H9 (cell line): ENCODE measurements around the gene PCDHGA11. TPM values are rescaled to one million over a fixed set of nuclear protein-coding genes. Genes with fewer than 3 reads are reported as not detected.

Source experiments
- DNase-seq: peaks from one replicate; pipeline ENCODE4 v3.0.0-alpha.2; 2017
- H2AFZ ChIP-seq: one replicate; pipeline ENCODE4 v1.6.1; 2013; ENCODE audit warnings: mild to moderate bottlenecking, low read length, control low read depth, moderate library complexity
- H2AK5ac ChIP-seq: 2 replicates; pipeline ENCODE4 v1.6.1; 2013; ENCODE audit warnings: low read length, control low read depth, mixed read lengths; ENCODE audit not compliant: insufficient read length
- H2BK120ac ChIP-seq: one replicate; pipeline ENCODE4 v1.6.1; 2013; ENCODE audit warnings: low read depth, mild to moderate bottlenecking, low read length, control low read depth, inconsistent platforms; ENCODE audit not compliant: poor library complexity, severe bottlenecking
- H2BK12ac ChIP-seq: 2 replicates; pipeline ENCODE4 v1.6.1; 2013; ENCODE audit warnings: low read length, control low read depth, mixed read lengths, low read depth; ENCODE audit not compliant: insufficient read length
- H2BK15ac ChIP-seq: 2 replicates; pipeline ENCODE4 v1.6.1; 2013; ENCODE audit warnings: low read depth, low read length, control low read depth
- H2BK20ac ChIP-seq: one replicate; pipeline ENCODE4 v1.6.1; 2013; ENCODE audit warnings: low read depth, mild to moderate bottlenecking, low read length, control low read depth, inconsistent platforms; ENCODE audit not compliant: poor library complexity, severe bottlenecking
- H2BK5ac ChIP-seq: 2 replicates; pipeline ENCODE4 v1.6.1; 2013; ENCODE audit warnings: low read length, control low read depth, mixed read lengths; ENCODE audit not compliant: insufficient read length
- H3K14ac ChIP-seq: 2 replicates; pipeline ENCODE4 v1.6.1; 2013; ENCODE audit warnings: low read length, control low read depth; ENCODE audit not compliant: insufficient read depth
- H3K18ac ChIP-seq: 2 replicates; pipeline ENCODE4 v1.6.1; 2013; ENCODE audit warnings: low read depth, mild to moderate bottlenecking, mixed read lengths, low read length, control low read depth; ENCODE audit not compliant: insufficient read length
- H3K23ac ChIP-seq: 2 replicates; pipeline ENCODE4 v1.6.1; 2013; ENCODE audit warnings: low read length, control low read depth, mixed read lengths, low read depth; ENCODE audit not compliant: insufficient read length
- H3K23me2 ChIP-seq: 2 replicates; pipeline ENCODE4 v1.6.1; 2013; ENCODE audit warnings: low read depth, mild to moderate bottlenecking, mixed read lengths, low read length, control low read depth; ENCODE audit not compliant: insufficient read length, poor library complexity, severe bottlenecking
- H3K27ac ChIP-seq: 2 replicates; pipeline ENCODE4 v1.5.1; 2013; ENCODE audit warnings: low read length, control low read depth, mixed read lengths, low read depth; ENCODE audit not compliant: insufficient read length
- H3K27me3 ChIP-seq: 2 replicates; pipeline ENCODE4 v1.6.1; 2013; ENCODE audit warnings: low read length, control low read depth, inconsistent platforms; ENCODE audit not compliant: insufficient read depth
- H3K4ac ChIP-seq: 2 replicates; pipeline ENCODE4 v1.6.1; 2013; ENCODE audit warnings: low read depth, mild to moderate bottlenecking, control low read depth, inconsistent platforms, low read length, moderate library complexity
- H3K4me1 ChIP-seq: 2 replicates; pipeline ENCODE4 v1.6.1; 2013; ENCODE audit warnings: low read length, control low read depth, inconsistent platforms; ENCODE audit not compliant: insufficient read depth
- H3K4me2 ChIP-seq: 2 replicates; pipeline ENCODE4 v1.6.1; 2013; ENCODE audit warnings: low read length, control low read depth, mixed read lengths; ENCODE audit not compliant: insufficient read length, insufficient read depth
- H3K56ac ChIP-seq: 2 replicates; pipeline ENCODE4 v1.6.1; 2013; ENCODE audit warnings: low read depth, mild to moderate bottlenecking, mixed read lengths, low read length, control low read depth; ENCODE audit not compliant: insufficient read length
- H3K79me1 ChIP-seq: 2 replicates; pipeline ENCODE4 v1.6.1; 2013; ENCODE audit warnings: low read depth, mild to moderate bottlenecking, moderate library complexity, low read length, control low read depth, inconsistent platforms; ENCODE audit not compliant: insufficient read depth, poor library complexity, severe bottlenecking
- H3K79me2 ChIP-seq: 2 replicates; pipeline ENCODE4 v1.6.1; 2013; ENCODE audit warnings: low read length, control low read depth, inconsistent platforms; ENCODE audit not compliant: insufficient read depth
- H3K9ac ChIP-seq: 2 replicates; pipeline ENCODE4 v1.6.1; 2013; ENCODE audit warnings: low read length, control low read depth, mixed read lengths; ENCODE audit not compliant: insufficient read length; ENCODE audit errors: extremely low read depth
- H3K9me3 ChIP-seq: one replicate; pipeline ENCODE4 v1.6.1; 2013; ENCODE audit warnings: low read depth, low read length, inconsistent platforms; ENCODE audit not compliant: control insufficient read depth
- H3T11ph ChIP-seq: one replicate; pipeline ENCODE4 v1.6.1; 2013; ENCODE audit warnings: mild to moderate bottlenecking, low read length, control low read depth, inconsistent platforms
- H4K20me1 ChIP-seq: one replicate; pipeline ENCODE4 v1.6.1; 2013; ENCODE audit not compliant: control insufficient read depth, insufficient read length, insufficient read depth
- H4K5ac ChIP-seq: 2 replicates; pipeline ENCODE4 v1.6.1; 2013; ENCODE audit warnings: low read depth, mild to moderate bottlenecking, mixed read lengths, low read length, control low read depth; ENCODE audit not compliant: insufficient read length
- H4K8ac ChIP-seq: replicated peaks from 2 replicates; pipeline ENCODE4 v1.6.1; 2013; ENCODE audit warnings: low read length, control low read depth, mixed read lengths, low read depth; ENCODE audit not compliant: insufficient read length
- H4K91ac ChIP-seq: 2 replicates; pipeline ENCODE4 v1.6.1; 2013; ENCODE audit warnings: low read depth, mild to moderate bottlenecking, moderate library complexity, mixed read lengths, low read length, control low read depth; ENCODE audit not compliant: insufficient read length
- H3K27ac Mint-ChIP-seq, 3 experiments: 2 replicates in 2 of 3; 3 replicates in 1 of 3; pipeline ENCODE4 v1.8.0; 2020 to 2021; ENCODE audit warnings: mixed read lengths in 3 of 3, mild to moderate bottlenecking in 1 of 3, moderate library complexity in 1 of 3
- H3K27me3 Mint-ChIP-seq: 2 replicates; pipeline ENCODE4 v1.8.0; 2021; ENCODE audit warnings: low read depth, mild to moderate bottlenecking, moderate library complexity, mixed read lengths
- H3K36me3 Mint-ChIP-seq, 3 experiments: 2 replicates in 2 of 3; 3 replicates in 1 of 3; pipeline ENCODE4 v1.8.0; 2020 to 2021; ENCODE audit warnings: low read depth in 3 of 3, mixed read lengths in 3 of 3; ENCODE audit not compliant: insufficient read depth in 1 of 3
- H3K4me1 Mint-ChIP-seq, 2 experiments: 2 replicates each; pipeline ENCODE4 v1.8.0; 2020; ENCODE audit warnings: mixed read lengths in 2 of 2
- H3K4me3 Mint-ChIP-seq, 2 experiments: 2 replicates in 1 of 2; 3 replicates in 1 of 2; pipeline ENCODE4 v1.8.0; 2020 to 2021; ENCODE audit warnings: mild to moderate bottlenecking in 2 of 2, mixed read lengths in 2 of 2, moderate library complexity in 1 of 2
- H3K9me3 Mint-ChIP-seq, 2 experiments: 2 replicates in 1 of 2; 3 replicates in 1 of 2; pipeline ENCODE4 v1.8.0; 2020; ENCODE audit warnings: mild to moderate bottlenecking in 2 of 2, mixed read lengths in 2 of 2, moderate library complexity in 1 of 2
- CTCF ChIP-seq: fragments of 200-600 bp; sonication (generic); conservative IDR thresholded peaks from 3 replicates; pipeline ENCODE4 v1.8.0; 2021; ENCODE audit warnings: antibody characterized with exemption, mild to moderate bottlenecking
- WGBS: extraction: QIAGEN DNeasy Blood & Tissue Kit; methylation state at CpG from one replicate; pipeline ENCODE4 v1.1.7; 2013; ENCODE audit warnings: missing lambda C conversion rate, low lambda C conversion rate, mixed read lengths; ENCODE audit not compliant: insufficient read length; ENCODE audit errors: extremely low coverage; 5-methylcytosine and 5-hydroxymethylcytosine counted together
- total RNA-seq: library from RNA; stranded (reverse); gene quantifications from 2 replicates; pipeline ENCODE4 v1.2.1, GENCODE V29; 2021

PCDHGA11 gene
- total RNA-seq, 1 experiment from 2014 or later = 2.6 TPM

- Histone ChIP-seq H2AK5ac (no peak overlapping the region), H2BK120ac (no peak overlapping the region), H3T11ph (no peak overlapping the region), H3K9me3 (no peaks in the 10 kb centered on the region), H4K5ac (no peak overlapping the region), H3K23me2 (no peaks in the 10 kb centered on the region), H4K91ac (no peak overlapping the region), H4K8ac (no peak overlapping the region), H3K56ac (no peak overlapping the region), H3K27me3 (no peaks in the 10 kb centered on the region), H2AFZ (no peak overlapping the region), H2BK15ac (no peak overlapping the region), H2BK5ac (no peak overlapping the region), H3K9ac (no peak overlapping the region), H3K18ac (no peak overlapping the region), H3K4me2 (no peak overlapping the region), H3K4ac (no peak overlapping the region), H3K27ac (no peak overlapping the region), H3K23ac (no peak overlapping the region), H2BK12ac (no peak overlapping the region), H4K20me1 (no peaks in the 10 kb centered on the region), H3K14ac (no peak overlapping the region), H3K4me1 (peaks cover 2% of the 10 kb centered on the region; the same call in 1 of the 2 replicates), H2BK20ac (no peak overlapping the region), H3K79me1 (no peaks in the 10 kb centered on the region), H3K79me2 (no peaks in the 10 kb centered on the region)
- peaks cover 11 to 14% of the 10 kb centered on the region in 2 experiments; a peak in 3 of 5 replicates for H3K9me3 Mint-ChIP-seq
- no peak overlapping the region; a peak in 2 of 5 replicates for H3K4me3 Mint-ChIP-seq
- peaks cover 5 to 15% (median 13%) of the 10 kb centered on the region in 3 experiments; a peak in 5 of 7 replicates for H3K36me3 Mint-ChIP-seq
- no CpG with 5 or more reads among the region's 10 CpGs for WGBS
- no peak for DNase-seq
- H3K27me3 Mint-ChIP-seq = no peaks in the 10 kb centered on the region
- H3K27ac Mint-ChIP-seq = no peak overlapping the region; a peak in 1 of 7 replicates
- no peak for TF ChIP-seq CTCF
- peaks cover 5 to 9% of the 10 kb centered on the region in 2 experiments; a peak in 3 of 4 replicates for H3K4me1 Mint-ChIP-seq
These were observed 18.7 kb downstream of the PCDHGA11 start for GRCh38 chr5:141439411-141440141.
